OCI-LY3 (cell line): ENCODE data around the gene WDR18.

ENCODE experiments used
- H2AFZ ChIP-seq: fragments of 200-600, 300-600 bp; shearing (Covaris generic); 2 replicates; pipeline ENCODE4 v1.6.0; 2014; ENCODE audit warnings: antibody characterized with exemption, low read depth, low read length
- H3K27ac ChIP-seq: fragments of 200-600, 300-600 bp; sonication (generic); 2 replicates; pipeline ENCODE4 v1.5.1; 2014; ENCODE audit warnings: mild to moderate bottlenecking, low read length, moderate library complexity, mixed read lengths
- H3K27me3 ChIP-seq: fragments of 200-600, 300-600 bp; sonication (generic); 2 replicates; pipeline ENCODE4 v1.6.1; 2014; ENCODE audit warnings: low read depth, low read length, mixed read lengths
- H3K36me3 ChIP-seq: fragments of 200-600, 300-600 bp; sonication (generic); replicated peaks from 2 replicates; pipeline ENCODE3; 2014; ENCODE audit warnings: low read depth, low read length, mixed read lengths
- H3K4me1 ChIP-seq: fragments of 300-600, 200-600 bp; sonication (generic); 2 replicates; pipeline ENCODE4 v1.6.1; 2014; ENCODE audit warnings: low read length, mixed read lengths
- H3K4me2 ChIP-seq: fragments of 200-600, 300-600 bp; sonication (generic); 2 replicates; pipeline ENCODE4 v1.6.1; 2014; ENCODE audit warnings: low read length, mixed read lengths
- H3K4me3 ChIP-seq: fragments of 300-600, 200-600 bp; sonication (generic); 2 replicates; pipeline ENCODE4 v1.5.1; 2014; ENCODE audit warnings: antibody characterized with exemption, mild to moderate bottlenecking, low read length, moderate library complexity
- H3K79me2 ChIP-seq: fragments of 300-600, 200-600 bp; shearing (Covaris generic); 2 replicates; pipeline ENCODE4 v1.6.1; 2014; ENCODE audit warnings: mild to moderate bottlenecking, low read length, mixed read lengths
- H3K9ac ChIP-seq: fragments of 300-600, 200-600 bp; shearing (Covaris generic); 2 replicates; pipeline ENCODE4 v1.6.0; 2014; ENCODE audit warnings: mild to moderate bottlenecking, low read length, moderate library complexity
- H3K9me3 ChIP-seq: fragments of 200-600, 300-600 bp; shearing (Covaris generic); 2 replicates; pipeline ENCODE4 v1.6.1; 2014; ENCODE audit warnings: low read length, mixed read lengths; ENCODE audit not compliant: insufficient read depth
- H4K20me1 ChIP-seq: fragments of 200-600, 300-600 bp; sonication (generic); 2 replicates; pipeline ENCODE4 v1.6.1; 2016; ENCODE audit warnings: low read length, mixed read lengths; ENCODE audit not compliant: insufficient read depth
- EZH2phosphoT487 ChIP-seq: fragments of 200-600 bp; shearing (Covaris generic); IDR thresholded peaks from 2 replicates; pipeline ENCODE4 v1.6.1; 2018; ENCODE audit warnings: antibody characterized with exemption, mixed run types, low read depth
- TF ChIP-seq, protein P1 (sequence below): fragments of 200-600, 300-600 bp; sonication (generic); IDR thresholded peaks from 2 replicates; pipeline ENCODE4 v1.5.1; 2014; ENCODE audit warnings: antibody characterized with exemption, low read length, low read depth

Gene WDR18

GRCh38 chr19:1011831-1012333 lies 27.7 kb downstream of the WDR18 start:
- Histone ChIP-seq H3K9me3 (no peaks in the 10 kb centered on the region), H4K20me1 (peaks cover 39% of the 10 kb centered on the region), H3K79me2 (peaks cover 40% of the 10 kb centered on the region), H3K27me3 (no peaks in the 10 kb centered on the region), H3K4me1 (peaks cover 4% of the 10 kb centered on the region), H3K4me3 (no peak overlapping the region), H3K9ac (no peak overlapping the region), H2AFZ (no peak overlapping the region), H3K36me3 (peaks cover 56% of the 10 kb centered on the region), H3K27ac (no peak overlapping the region), H3K4me2 (no peak overlapping the region)
- TF ChIP-seq, protein P1, sequence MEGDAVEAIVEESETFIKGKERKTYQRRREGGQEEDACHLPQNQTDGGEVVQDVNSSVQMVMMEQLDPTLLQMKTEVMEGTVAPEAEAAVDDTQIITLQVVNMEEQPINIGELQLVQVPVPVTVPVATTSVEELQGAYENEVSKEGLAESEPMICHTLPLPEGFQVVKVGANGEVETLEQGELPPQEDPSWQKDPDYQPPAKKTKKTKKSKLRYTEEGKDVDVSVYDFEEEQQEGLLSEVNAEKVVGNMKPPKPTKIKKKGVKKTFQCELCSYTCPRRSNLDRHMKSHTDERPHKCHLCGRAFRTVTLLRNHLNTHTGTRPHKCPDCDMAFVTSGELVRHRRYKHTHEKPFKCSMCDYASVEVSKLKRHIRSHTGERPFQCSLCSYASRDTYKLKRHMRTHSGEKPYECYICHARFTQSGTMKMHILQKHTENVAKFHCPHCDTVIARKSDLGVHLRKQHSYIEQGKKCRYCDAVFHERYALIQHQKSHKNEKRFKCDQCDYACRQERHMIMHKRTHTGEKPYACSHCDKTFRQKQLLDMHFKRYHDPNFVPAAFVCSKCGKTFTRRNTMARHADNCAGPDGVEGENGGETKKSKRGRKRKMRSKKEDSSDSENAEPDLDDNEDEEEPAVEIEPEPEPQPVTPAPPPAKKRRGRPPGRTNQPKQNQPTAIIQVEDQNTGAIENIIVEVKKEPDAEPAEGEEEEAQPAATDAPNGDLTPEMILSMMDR, result no peak

DNA sequence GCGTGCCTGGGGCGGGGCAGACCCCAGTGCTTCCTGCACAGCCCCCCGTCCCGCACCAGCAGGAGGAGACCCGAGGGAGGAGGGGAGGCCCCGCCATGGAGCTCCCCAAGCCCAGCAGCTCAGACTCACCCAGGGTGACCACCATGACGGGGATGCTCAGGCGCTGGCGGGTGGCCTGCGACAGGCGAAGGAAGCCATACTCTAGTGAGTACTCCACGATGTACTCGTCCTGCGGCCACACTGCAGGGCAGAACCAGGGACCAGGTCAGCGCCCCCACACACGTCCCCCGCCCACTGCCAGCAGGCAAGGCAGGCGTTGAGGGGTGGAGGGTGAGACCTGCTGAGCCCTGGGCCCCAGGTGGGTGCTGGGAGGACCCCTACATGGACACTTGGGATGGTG lies 28.2 kb downstream of the WDR18 start:
- Histone ChIP-seq H3K27me3 (no peaks in the 10 kb centered on the region), H3K9ac (no peak overlapping the region), H3K4me2 (no peak overlapping the region), H4K20me1 (peaks cover 41% of the 10 kb centered on the region), H3K9me3 (no peaks in the 10 kb centered on the region), H3K4me1 (peaks cover 8% of the 10 kb centered on the region), H3K36me3 (peaks cover 51% of the 10 kb centered on the region), H3K4me3 (no peak overlapping the region), H3K79me2 (peaks cover 45% of the 10 kb centered on the region), H3K27ac (no peak overlapping the region), H2AFZ (no peak overlapping the region)
- no peak for TF ChIP-seq EZH2phosphoT487
- TF ChIP-seq, protein P1, result no peak

DNA sequence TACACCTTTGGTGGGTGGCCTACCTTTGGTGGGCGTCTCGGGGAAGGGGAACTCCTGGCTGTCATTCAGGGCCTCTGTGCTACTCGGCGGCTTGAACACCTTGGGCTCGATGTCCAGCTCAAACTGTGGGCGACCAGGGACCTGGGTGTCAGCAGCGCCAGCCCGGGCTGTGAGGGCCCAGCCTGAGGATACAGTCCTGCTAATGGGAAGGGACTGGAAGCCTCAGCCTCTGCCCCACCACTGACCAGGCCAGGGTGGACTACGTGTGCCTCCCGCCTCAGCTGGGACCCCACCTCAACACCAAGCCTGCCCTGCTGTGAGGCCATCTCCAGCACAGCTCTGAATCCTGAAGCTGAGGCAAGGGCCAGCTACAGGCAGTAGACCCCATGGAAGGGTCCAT lies 29.1 kb downstream of the WDR18 start:
- Histone ChIP-seq H3K27me3 (no peaks in the 10 kb centered on the region), H3K4me3 (no peak overlapping the region), H3K9ac (no peak overlapping the region), H2AFZ (no peak overlapping the region), H3K4me1 (peaks cover 17% of the 10 kb centered on the region), H3K36me3 (peaks cover 55% of the 10 kb centered on the region), H3K4me2 (no peak overlapping the region), H4K20me1 (peaks cover 49% of the 10 kb centered on the region), H3K27ac (no peak overlapping the region), H3K9me3 (no peaks in the 10 kb centered on the region), H3K79me2 (peaks cover 54% of the 10 kb centered on the region)
- TF ChIP-seq, protein P1, result no peak
- no peak for TF ChIP-seq EZH2phosphoT487

GRCh38 chr19:1014161-1015060 lies 30.3 kb downstream of the WDR18 start:
- Histone ChIP-seq H3K4me2 (no peak overlapping the region), H3K4me3 (no peak overlapping the region), H4K20me1 (peaks cover 61% of the 10 kb centered on the region), H2AFZ (no peak overlapping the region), H3K27ac (no peak overlapping the region), H3K79me2 (peaks cover 66% of the 10 kb centered on the region), H3K9me3 (no peaks in the 10 kb centered on the region), H3K9ac (no peak overlapping the region), H3K36me3 (peaks cover 47% of the 10 kb centered on the region), H3K4me1 (peaks cover 29% of the 10 kb centered on the region), H3K27me3 (no peaks in the 10 kb centered on the region)
- TF ChIP-seq, protein P1, result no peak
- no peak for TF ChIP-seq EZH2phosphoT487
